Aorta (tissue), 5 donors: ENCODE measurements around the gene TAS1R1. TPM values are rescaled to one million over a fixed set of nuclear protein-coding genes. Genes with fewer than 3 reads are reported as not detected.

Experiments used
- ATAC-seq: fragments of 200-7000 bp; cut with Tn5 transposase; one replicate; pipeline ENCODE4 v1.9.1; 2022; ENCODE audit warnings: moderate library complexity; ENCODE audit not compliant: low FRiP score
- DNase-seq, 2 donors: peaks; one replicate each; pipeline ENCODE4 v3.0.0-alpha.2; 2020
- H3K27ac ChIP-seq, 2 donors: one replicate each; pipeline ENCODE4 v1.5.1; 2013; ENCODE audit warnings: low read length in 2 of 2, mild to moderate bottlenecking in 2 of 2, moderate library complexity in 2 of 2, control low read depth in 1 of 2, inconsistent platforms in 1 of 2, low read depth in 1 of 2
- H3K27me3 ChIP-seq, 2 donors: one replicate each; pipeline ENCODE4 v1.6.1; 2013; ENCODE audit warnings: control low read depth in 1 of 2, low read length in 1 of 2, mild to moderate bottlenecking in 1 of 2, moderate library complexity in 1 of 2; ENCODE audit not compliant: insufficient read depth in 2 of 2, control insufficient read depth in 1 of 2
- H3K36me3 ChIP-seq, 2 donors: one replicate each; pipeline ENCODE4 v1.6.1; 2013; ENCODE audit warnings: control low read depth in 1 of 2, low read length in 1 of 2, mild to moderate bottlenecking in 1 of 2; ENCODE audit not compliant: insufficient read depth in 2 of 2, control insufficient read depth in 1 of 2
- H3K4me1 ChIP-seq, 2 donors: one replicate each; pipeline ENCODE4 v1.6.1; 2013; ENCODE audit warnings: low read length in 2 of 2, control low read depth in 1 of 2, mild to moderate bottlenecking in 1 of 2, moderate library complexity in 1 of 2; ENCODE audit not compliant: insufficient read depth in 2 of 2, control insufficient read depth in 1 of 2
- H3K4me3 ChIP-seq, 2 donors: one replicate each; pipeline ENCODE4 v1.5.1; 2013; ENCODE audit warnings: low read length in 2 of 2, control low read depth in 1 of 2, mild to moderate bottlenecking in 1 of 2
- H3K9me3 ChIP-seq: one replicate; pipeline ENCODE4 v1.6.1; 2013; ENCODE audit warnings: mild to moderate bottlenecking, low read length; ENCODE audit not compliant: control insufficient read depth
- WGBS, 2 donors: extraction: QIAGEN DNeasy Blood & Tissue Kit; methylation state at CpG; one replicate each; pipeline ENCODE4 v1.1.7; 2013; 5-methylcytosine and 5-hydroxymethylcytosine counted together
- intact Hi-C, 2 donors: fragments of 100-400 bp; cut with DNase I; formaldehyde crosslinking; loops; one replicate each; pipeline versions ENCODE4 v1.14.2 to v1.15.0; 2022
- polyA plus RNA-seq, 2 donors: library from polyadenylated mRNA; stranded (reverse); fragments of 200-250 nt; gene quantifications; one replicate each; pipeline ENCODE4 v1.2.3, GENCODE V29; 2013
- total RNA-seq, 2 donors: library from RNA; stranded (reverse); fragmentation: NEBNext Ultra II Directional; extraction: Animal tissue kit (Norgen Biotek cat#: 25700); gene quantifications; one replicate each; pipeline ENCODE4 v1.2.1, GENCODE V29; 2021
- donor health status: healthy with polysubstance abuse.
- donor health status: Bipolar disorder and iron deficiency.
- donor health status: DM: no; HTN: no; CAD: no.
- donor health status: DM: no; HTN: no; CAD: no.
- donor health status: DM: yes; HTN: yes; CAD: no.

TAS1R1 gene
- total and polyA plus RNA-seq, 4 donors: 1.3 TPM; not detected in 3

GRCh38 chr1:6531996-6532395 is 23.1 kb upstream of the TAS1R1 start:
- H3K9me3 ChIP-seq: no peaks in the 10 kb centered on the region
- no peaks in the 10 kb centered on the region for H3K27me3 ChIP-seq
- no peak overlapping the region for H3K27ac ChIP-seq
- H3K4me1 ChIP-seq: no peaks in the 10 kb centered on the region
- WGBS, 2 donors: 85 to 86% methylated on average over 5 of the region's 5 CpGs
- H3K4me3 ChIP-seq: no peak overlapping the region
- intact Hi-C loops: no loop called here
- peak in 1 of 2 donors; percentile 17 for DNase-seq
- H3K36me3 ChIP-seq: peaks cover 2 to 19% of the 10 kb centered on the region in 2 donors
- no peak for ATAC-seq

- peaks cover 2 to 12% of the 10 kb centered on the region in 2 donors for H3K36me3 ChIP-seq
- no peak overlapping the region for H3K4me3 ChIP-seq
- no peaks in the 10 kb centered on the region for H3K9me3 ChIP-seq
- 91 to 95% methylated on average over 8 of the region's 8 CpGs for WGBS, 2 donors
- no peaks in the 10 kb centered on the region for H3K4me1 ChIP-seq
- DNase-seq (peak; percentile 24), ATAC-seq (no peak)
- no peak overlapping the region for H3K27ac ChIP-seq
- intact Hi-C loops: no loop called here
- H3K27me3 ChIP-seq: no peaks in the 10 kb centered on the region
These were observed 20.8 kb upstream of the TAS1R1 start for GRCh38 chr1:6534248-6534822.

- DNase-seq: peak; percentile 12 to 61
- H3K36me3 ChIP-seq: peaks cover 2 to 12% of the 10 kb centered on the region in 2 donors
- intact Hi-C loops: no loop called here
These were observed 19.9 kb upstream of the TAS1R1 start for GRCh38 chr1:6535214-6535613.

GRCh38 chr1:6536291-6536690 is 18.8 kb upstream of the TAS1R1 start:
- peaks cover 2 to 12% of the 10 kb centered on the region in 2 donors for H3K36me3 ChIP-seq
- no peak overlapping the region for H3K4me3 ChIP-seq
- no peaks in the 10 kb centered on the region for H3K27me3 ChIP-seq
- H3K9me3 ChIP-seq: no peaks in the 10 kb centered on the region
- no peak for DNase-seq
- WGBS, 2 donors: 76 to 86% methylated on average over 5 of the region's 5 CpGs
- intact Hi-C loops: no loop called here
- ATAC-seq: no peak
- no peak overlapping the region for H3K27ac ChIP-seq
- H3K4me1 ChIP-seq: no peaks in the 10 kb centered on the region

More at GRCh38 chr1:6535214-6535613, 19.9 kb upstream of the TAS1R1 start:
- Histone ChIP-seq H3K4me3 (no peak overlapping the region), H3K9me3 (no peaks in the 10 kb centered on the region), H3K27me3 (no peaks in the 10 kb centered on the region), H3K27ac (no peak overlapping the region), H3K4me1 (no peaks in the 10 kb centered on the region)
- no peak for ATAC-seq
- 92 to 97% methylated on average over 4 of the region's 4 CpGs for WGBS, 2 donors

GRCh38 chr1:6538956-6539355 is 16.2 kb upstream of the TAS1R1 start:
- WGBS, 2 donors: 11 to 17% methylated on average over 3 of the region's 3 CpGs
- Histone ChIP-seq H3K36me3 (peaks cover 2 to 5% of the 10 kb centered on the region in 2 donors), H3K9me3 (no peaks in the 10 kb centered on the region), H3K27me3 (no peaks in the 10 kb centered on the region), H3K4me1 (no peaks in the 10 kb centered on the region), H3K27ac (no peak overlapping the region), H3K4me3 (no peak overlapping the region)
- no peak for ATAC-seq
- intact Hi-C loops: no loop called here
- DNase-seq: no peak

- no peaks in the 10 kb centered on the region for H3K4me1 ChIP-seq
- H3K4me3 ChIP-seq: no peak overlapping the region
- DNase-seq (no peak), ATAC-seq (no peak)
- no peak overlapping the region for H3K27ac ChIP-seq
- H3K9me3 ChIP-seq: no peaks in the 10 kb centered on the region
- 90 to 92% methylated on average over 3 of the region's 3 CpGs for WGBS, 2 donors
- no peaks in the 10 kb centered on the region for H3K27me3 ChIP-seq
- intact Hi-C loops: no loop called here
- peaks cover 7 to 12% of the 10 kb centered on the region in 2 donors for H3K36me3 ChIP-seq
These were observed 10.3 kb upstream of the TAS1R1 start for GRCh38 chr1:6544831-6545230.

GRCh38 chr1:6545276-6546112 is 9.6 kb upstream of the TAS1R1 start:
- no peaks in the 10 kb centered on the region for H3K27me3 ChIP-seq
- peak; percentile 11 for DNase-seq
- H3K36me3 ChIP-seq: peaks cover 7 to 13% of the 10 kb centered on the region in 2 donors
- no peak overlapping the region for H3K4me3 ChIP-seq
- 63 to 69% methylated on average over 10 of the region's 10 CpGs for WGBS, 2 donors
- H3K9me3 ChIP-seq: no peaks in the 10 kb centered on the region
- no peak for ATAC-seq
- no peak overlapping the region for H3K27ac ChIP-seq
- intact Hi-C loops: no loop called here
- no peaks in the 10 kb centered on the region for H3K4me1 ChIP-seq

- no peak for ATAC-seq
These were observed 8.8 kb upstream of the TAS1R1 start for GRCh38 chr1:6546326-6546725.

GRCh38 chr1:6547301-6547700 is 7.8 kb upstream of the TAS1R1 start:
- intact Hi-C loops: no loop called here
- Histone ChIP-seq H3K9me3 (no peaks in the 10 kb centered on the region), H3K27me3 (no peaks in the 10 kb centered on the region), H3K4me3 (no peak overlapping the region), H3K4me1 (no peaks in the 10 kb centered on the region), H3K27ac (no peak overlapping the region), H3K36me3 (peaks cover 7 to 13% of the 10 kb centered on the region in 2 donors)
- DNase-seq (no peak), ATAC-seq (no peak)
- WGBS, 2 donors: 61 to 68% methylated on average over 4 of the region's 4 CpGs

More at GRCh38 chr1:6546326-6546725, 8.8 kb upstream of the TAS1R1 start:
- peak; percentile 5 to 20 for DNase-seq
- Histone ChIP-seq H3K36me3 (peaks cover 7 to 13% of the 10 kb centered on the region in 2 donors), H3K27ac (no peak overlapping the region), H3K27me3 (no peaks in the 10 kb centered on the region), H3K4me3 (no peak overlapping the region), H3K4me1 (no peaks in the 10 kb centered on the region), H3K9me3 (no peaks in the 10 kb centered on the region)
- WGBS, 2 donors: 77 to 84% methylated on average over 5 of the region's 5 CpGs
- intact Hi-C loops: no loop called here
